ENCODE measurements around the gene DCAKD.

- TF ChIP-seq POLR2A (IDR thresholded peaks at IDR 0.05) (no peak), CTCF (IDR thresholded peaks at IDR 0.05) (no peak), POLR2AphosphoS5 (IDR thresholded peaks at IDR 0.05) (no peak)
Measured at GRCh38 chr17:44982113-44982702, 69.2 kb downstream of the DCAKD start.
